Kidney epithelial cell (primary cell): Measurements from ENCODE around the gene SLC12A3. TPM values are rescaled to one million over a fixed set of nuclear protein-coding genes. Genes with fewer than 3 reads are reported as not detected.
"Not testable (repeated sequence)": the region's sequence is repeated elsewhere in the genome, so short reads cannot be mapped to it uniquely, and the experiment has no call there.

Experiments
- DNase-seq: peaks from one replicate; pipeline ENCODE4 v3.0.0-alpha.2; 2010; ENCODE audit warnings: low read depth
- H3K27me3 ChIP-seq: 2 replicates; pipeline ENCODE4 v1.6.0; 2011; ENCODE audit warnings: low read length; ENCODE audit not compliant: control insufficient read depth, insufficient read depth
- H3K36me3 ChIP-seq: 2 replicates; pipeline ENCODE4 v1.5.1; 2011; ENCODE audit warnings: low read length; ENCODE audit not compliant: control insufficient read depth, insufficient read depth
- H3K4me3 ChIP-seq: 2 replicates; pipeline ENCODE4 v1.5.1; 2011; ENCODE audit warnings: low read depth, mild to moderate bottlenecking, control low read depth, low read length
- total RNA-seq: library from RNA; depleted of rRNA; stranded (reverse); fragments of >200 nt; gene quantifications from 2 replicates; pipeline ENCODE4 v1.2.3, GENCODE V29; 2015
- TF ChIP-seq, protein P1 (sequence below): IDR thresholded peaks from 2 replicates; pipeline ENCODE4 v1.5.1; 2011; ENCODE audit warnings: mild to moderate bottlenecking, moderate library complexity, low read length, control low read depth, inconsistent platforms; ENCODE audit not compliant: insufficient read depth, poor library complexity, severe bottlenecking

Gene SLC12A3
- total RNA-seq, 1 donor from 2014 or later, result 0.08 TPM

DNA sequence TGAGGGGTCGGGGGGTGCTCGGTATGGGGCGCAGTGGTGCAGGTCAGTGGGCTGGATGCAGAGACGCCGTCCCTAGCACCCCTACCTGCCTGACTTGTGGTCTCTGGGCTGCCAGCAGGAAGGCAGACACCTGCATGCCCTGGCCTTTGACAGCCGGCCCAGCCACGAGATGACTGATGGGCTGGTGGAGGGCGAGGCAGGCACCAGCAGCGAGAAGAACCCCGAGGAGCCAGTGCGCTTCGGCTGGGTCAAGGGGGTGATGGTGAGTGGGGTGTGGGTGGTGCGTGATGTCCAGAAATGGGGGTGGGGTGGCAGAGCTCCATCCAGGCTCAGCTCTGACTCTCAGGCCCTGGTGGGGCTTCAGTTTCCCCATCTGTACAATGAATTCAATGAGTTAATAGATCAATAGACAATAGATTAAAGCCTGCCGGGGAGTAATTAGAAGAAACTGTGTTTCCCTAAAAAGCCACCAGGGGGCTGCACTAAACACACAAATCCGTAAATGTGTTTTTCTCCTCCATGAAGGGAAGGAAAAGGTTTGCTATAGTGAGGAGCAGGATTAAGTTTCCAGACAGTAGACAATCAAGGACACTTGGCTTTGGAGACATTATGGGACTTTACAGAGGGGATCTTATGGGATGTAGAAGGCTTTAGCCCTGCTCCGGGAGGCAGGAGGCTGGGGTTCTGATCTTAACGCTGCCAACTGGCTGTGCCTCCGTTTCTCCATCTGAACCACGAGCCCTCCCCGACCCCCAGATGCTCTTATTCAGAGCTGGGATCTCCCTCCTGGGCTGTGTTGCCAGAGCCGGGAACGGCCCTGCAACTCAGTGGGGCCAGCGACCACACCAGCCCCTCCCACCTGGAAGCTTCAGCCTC, 2.2 kb downstream of the SLC12A3 start:
- Histone ChIP-seq H3K36me3 (no peaks in the 10 kb centered on the region), H3K4me3 (no peak overlapping the region), H3K27me3 (no peaks in the 10 kb centered on the region)
- no peak for DNase-seq
- TF ChIP-seq, protein P1, sequence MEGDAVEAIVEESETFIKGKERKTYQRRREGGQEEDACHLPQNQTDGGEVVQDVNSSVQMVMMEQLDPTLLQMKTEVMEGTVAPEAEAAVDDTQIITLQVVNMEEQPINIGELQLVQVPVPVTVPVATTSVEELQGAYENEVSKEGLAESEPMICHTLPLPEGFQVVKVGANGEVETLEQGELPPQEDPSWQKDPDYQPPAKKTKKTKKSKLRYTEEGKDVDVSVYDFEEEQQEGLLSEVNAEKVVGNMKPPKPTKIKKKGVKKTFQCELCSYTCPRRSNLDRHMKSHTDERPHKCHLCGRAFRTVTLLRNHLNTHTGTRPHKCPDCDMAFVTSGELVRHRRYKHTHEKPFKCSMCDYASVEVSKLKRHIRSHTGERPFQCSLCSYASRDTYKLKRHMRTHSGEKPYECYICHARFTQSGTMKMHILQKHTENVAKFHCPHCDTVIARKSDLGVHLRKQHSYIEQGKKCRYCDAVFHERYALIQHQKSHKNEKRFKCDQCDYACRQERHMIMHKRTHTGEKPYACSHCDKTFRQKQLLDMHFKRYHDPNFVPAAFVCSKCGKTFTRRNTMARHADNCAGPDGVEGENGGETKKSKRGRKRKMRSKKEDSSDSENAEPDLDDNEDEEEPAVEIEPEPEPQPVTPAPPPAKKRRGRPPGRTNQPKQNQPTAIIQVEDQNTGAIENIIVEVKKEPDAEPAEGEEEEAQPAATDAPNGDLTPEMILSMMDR, result peak; percentile 60

DNA sequence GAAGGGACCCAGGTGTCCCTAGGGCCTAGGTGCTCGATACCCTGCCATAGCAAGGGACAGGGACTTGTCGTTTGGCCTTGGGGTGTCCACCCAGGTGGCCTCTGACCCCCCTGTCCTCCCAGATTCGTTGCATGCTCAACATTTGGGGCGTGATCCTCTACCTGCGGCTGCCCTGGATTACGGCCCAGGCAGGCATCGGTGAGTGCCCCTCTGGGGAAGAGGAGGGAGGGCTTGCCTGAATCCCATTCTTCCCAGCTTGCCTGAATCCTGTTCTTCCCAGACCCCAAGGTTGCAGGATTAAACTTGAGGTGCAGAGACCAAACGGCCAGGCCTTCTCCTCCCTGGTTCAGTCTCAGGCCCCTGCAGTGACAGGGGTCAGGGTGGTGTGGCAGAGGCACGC, 3.2 kb downstream of the SLC12A3 start:
- no peaks in the 10 kb centered on the region for H3K36me3 ChIP-seq
- H3K27me3 ChIP-seq, result no peaks in the 10 kb centered on the region
- no peak for DNase-seq
- H3K4me3 ChIP-seq, result no peak overlapping the region
- TF ChIP-seq, protein P1, result no peak

DNA sequence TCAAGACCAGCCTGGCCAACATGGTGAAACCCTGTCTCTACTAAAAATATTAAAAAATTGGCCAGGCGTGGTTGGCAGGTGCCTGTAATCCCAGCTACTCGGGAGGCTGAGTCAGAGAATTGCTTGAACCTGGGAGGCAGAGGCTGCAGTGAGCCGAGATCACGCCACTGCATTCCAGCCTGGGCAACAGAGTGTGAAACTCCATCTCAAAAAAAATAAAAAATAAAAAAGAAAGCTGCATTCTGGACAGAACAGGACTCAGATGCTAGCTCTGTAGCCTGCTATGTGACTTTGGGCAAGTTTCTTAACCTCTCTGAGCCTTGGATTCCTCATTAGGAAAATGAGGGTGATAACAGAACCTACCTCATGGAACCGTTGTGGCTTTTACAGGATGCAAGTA, 3.8 kb downstream of the SLC12A3 start:
- not testable (repeated sequence) for DNase-seq, H3K4me3 ChIP-seq, H3K27me3 ChIP-seq, H3K36me3 ChIP-seq

DNA sequence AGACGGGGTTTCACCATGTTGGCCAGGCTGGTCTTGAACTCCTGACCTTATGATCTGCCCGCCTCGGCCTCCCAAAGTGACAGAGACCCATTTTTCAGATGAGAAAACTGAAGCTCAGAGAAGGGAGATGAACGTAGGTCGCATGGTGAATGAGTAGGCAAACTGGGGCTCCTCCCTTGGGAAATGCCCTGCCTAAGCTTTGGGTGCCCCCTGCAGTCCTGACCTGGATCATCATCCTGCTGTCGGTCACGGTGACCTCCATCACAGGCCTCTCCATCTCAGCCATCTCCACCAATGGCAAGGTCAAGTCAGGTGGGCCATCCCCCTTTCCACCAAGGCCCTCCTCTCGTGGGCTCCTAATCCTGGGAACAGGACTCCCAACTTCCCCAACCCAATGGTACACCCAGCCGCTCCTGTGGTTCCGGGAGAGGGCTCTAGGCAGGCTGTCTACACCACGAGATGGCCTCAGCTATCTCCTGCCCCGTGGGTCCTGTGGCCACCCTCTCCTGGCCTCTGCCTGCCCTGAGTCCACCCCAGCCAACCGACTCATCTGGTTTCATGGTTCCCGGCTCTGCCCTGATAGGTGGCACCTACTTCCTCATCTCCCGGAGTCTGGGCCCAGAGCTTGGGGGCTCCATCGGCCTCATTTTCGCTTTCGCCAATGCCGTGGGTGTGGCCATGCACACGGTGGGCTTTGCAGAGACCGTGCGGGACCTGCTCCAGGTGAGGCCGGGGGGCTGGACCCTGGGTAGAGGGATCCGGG, 4.7 kb downstream of the SLC12A3 start:
- no peaks in the 10 kb centered on the region for H3K36me3 ChIP-seq
- H3K27me3 ChIP-seq, result no peaks in the 10 kb centered on the region
- DNase-seq, result no peak
- TF ChIP-seq, protein P1, result no peak
- no peak overlapping the region for H3K4me3 ChIP-seq

DNA sequence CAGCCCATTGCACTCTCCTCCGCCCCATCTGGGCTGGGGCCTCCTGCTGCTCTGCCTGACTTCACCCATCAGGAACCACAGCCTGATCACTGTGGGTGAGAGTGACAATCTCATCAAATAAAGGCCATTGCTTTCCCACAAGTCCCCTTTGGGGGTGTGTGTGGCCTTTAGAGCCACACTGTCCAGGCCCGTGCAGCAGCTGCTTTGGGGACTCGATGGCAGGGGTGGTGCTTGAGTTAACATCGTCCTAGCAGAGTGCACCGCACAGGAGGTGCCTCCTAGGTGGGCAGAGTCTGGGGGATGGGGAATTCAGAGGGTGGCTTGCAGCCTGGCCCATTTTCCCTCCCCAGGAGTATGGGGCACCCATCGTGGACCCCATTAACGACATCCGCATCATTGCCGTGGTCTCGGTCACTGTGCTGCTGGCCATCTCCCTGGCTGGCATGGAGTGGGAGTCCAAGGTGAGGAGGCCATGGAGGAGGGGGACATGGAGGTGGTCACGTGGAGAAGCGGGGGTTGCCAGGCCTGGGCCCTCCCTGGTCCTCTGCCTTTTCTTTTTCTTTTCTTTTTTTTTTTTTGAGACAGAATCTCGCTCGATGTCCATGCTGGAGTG, 5.4 kb downstream of the SLC12A3 start:
- DNase-seq, result no peak
- TF ChIP-seq, protein P1, result no peak
- Histone ChIP-seq H3K36me3 (no peaks in the 10 kb centered on the region), H3K27me3 (no peaks in the 10 kb centered on the region), H3K4me3 (no peak overlapping the region)

DNA sequence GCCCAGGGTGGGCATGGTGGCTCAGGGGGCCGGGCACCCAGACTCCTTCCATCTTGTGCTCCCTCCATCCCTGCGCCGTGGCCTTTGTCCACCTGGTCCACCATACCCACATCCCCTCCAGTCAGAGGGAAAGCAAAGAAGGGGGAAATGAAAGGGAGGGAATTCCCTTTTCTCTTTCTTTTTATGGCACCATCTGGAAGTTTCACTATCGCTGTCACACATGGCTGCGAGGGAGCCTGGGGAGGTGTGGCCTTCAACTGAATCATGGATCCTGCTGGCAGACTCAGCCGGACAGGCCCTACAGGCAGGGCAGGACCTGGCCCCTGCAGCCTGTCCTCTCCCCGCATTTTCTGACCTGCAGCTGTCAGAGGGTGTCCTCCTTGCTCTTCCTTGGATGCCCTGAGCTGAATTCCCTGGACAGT, 6.2 kb downstream of the SLC12A3 start:
- DNase-seq, result no peak
- Histone ChIP-seq H3K27me3 (no peaks in the 10 kb centered on the region), H3K36me3 (no peaks in the 10 kb centered on the region), H3K4me3 (no peak overlapping the region)
- TF ChIP-seq, protein P1, result no peak
